Mesothelial cell of epicardium (in vitro differentiated cells): ENCODE data around the gene ZNF330. TPM values are rescaled to one million over a fixed set of nuclear protein-coding genes. Genes with fewer than 3 reads are reported as not detected.
"Not testable (repeated sequence)": the region's sequence is repeated elsewhere in the genome, so short reads cannot be mapped to it uniquely, and the experiment has no call there.

ENCODE experiments used
- DNase-seq, 2 experiments: peaks; one replicate each; pipeline ENCODE4 v3.0.0; 2021; ENCODE audit warnings: low spot score in 2 of 2; ENCODE audit not compliant: unreplicated experiment in 2 of 2
- H3K27ac Mint-ChIP-seq: 2 replicates; pipeline ENCODE4 v1.8.0; 2021; ENCODE audit warnings: mixed read lengths
- H3K27me3 Mint-ChIP-seq: 2 replicates; pipeline ENCODE4 v1.8.0; 2021; ENCODE audit warnings: low read depth, mixed read lengths
- H3K36me3 Mint-ChIP-seq: 2 replicates; pipeline ENCODE4 v1.8.0; 2021; ENCODE audit warnings: mixed read lengths
- H3K4me1 Mint-ChIP-seq: 2 replicates; pipeline ENCODE4 v1.8.0; 2021; ENCODE audit warnings: mixed read lengths
- H3K4me3 Mint-ChIP-seq: 2 replicates; pipeline ENCODE4 v1.8.0; 2021; ENCODE audit warnings: mild to moderate bottlenecking, moderate library complexity, mixed read lengths
- H3K9me3 Mint-ChIP-seq: 2 replicates; pipeline ENCODE4 v1.8.0; 2021; ENCODE audit warnings: mixed read lengths
- CTCF ChIP-seq: fragments of 200-600 bp; sonication (generic); IDR thresholded peaks from one replicate; pipeline ENCODE4 v1.5.0; 2021; ENCODE audit warnings: antibody characterized with exemption; ENCODE audit not compliant: unreplicated experiment
- total RNA-seq: library from RNA; stranded (reverse); gene quantifications from 3 replicates; pipeline ENCODE4 v1.2.1, GENCODE V29; 2021

Gene ZNF330
- total RNA-seq: 35.5 to 43.8 TPM (median 39.1 TPM) in 3 replicates

GRCh38 chr4:141220691-141221659 is at the start of gene ZNF330:
Gene ZNF330, plus strand, starts transcription at chr4:141220895. Its CDS starts 1,477 bp downstream, at chr4:141222372.
- Mint-ChIP-seq H3K27ac (peak within 1 kb of the TSS; percentile 98), H3K27me3 (no peaks in the 10 kb centered on the region), H3K4me1 (peaks cover 50% of the 10 kb centered on the region), H3K36me3 (peaks cover 13% of the 10 kb centered on the region), H3K9me3 (no peaks in the 10 kb centered on the region), H3K4me3 (peak within 1 kb of the TSS; percentile 98)
- TF ChIP-seq CTCF: no peak
- DNase-seq: peak; percentile 83 to 99

GRCh38 chr4:141174457-141174856 is 46.2 kb upstream of the ZNF330 start:
- H3K27me3 Mint-ChIP-seq: peaks cover 11% of the 10 kb centered on the region
- H3K9me3 Mint-ChIP-seq: peaks cover 4% of the 10 kb centered on the region
- DNase-seq: no peak
- no peak overlapping the region for H3K4me3 Mint-ChIP-seq
- no peak overlapping the region for H3K27ac Mint-ChIP-seq
- no peaks in the 10 kb centered on the region for H3K36me3 Mint-ChIP-seq
- H3K4me1 Mint-ChIP-seq: peaks cover 1% of the 10 kb centered on the region
- TF ChIP-seq CTCF: no peak

- no peak for DNase-seq
- Mint-ChIP-seq H3K4me3 (no peak overlapping the region), H3K9me3 (peaks cover 4% of the 10 kb centered on the region), H3K27me3 (peaks cover 10% of the 10 kb centered on the region), H3K4me1 (peaks cover 8% of the 10 kb centered on the region), H3K27ac (no peak overlapping the region), H3K36me3 (no peaks in the 10 kb centered on the region)
- TF ChIP-seq CTCF: no peak
These were observed 43.5 kb upstream of the ZNF330 start for GRCh38 chr4:141177171-141177570.

DNA sequence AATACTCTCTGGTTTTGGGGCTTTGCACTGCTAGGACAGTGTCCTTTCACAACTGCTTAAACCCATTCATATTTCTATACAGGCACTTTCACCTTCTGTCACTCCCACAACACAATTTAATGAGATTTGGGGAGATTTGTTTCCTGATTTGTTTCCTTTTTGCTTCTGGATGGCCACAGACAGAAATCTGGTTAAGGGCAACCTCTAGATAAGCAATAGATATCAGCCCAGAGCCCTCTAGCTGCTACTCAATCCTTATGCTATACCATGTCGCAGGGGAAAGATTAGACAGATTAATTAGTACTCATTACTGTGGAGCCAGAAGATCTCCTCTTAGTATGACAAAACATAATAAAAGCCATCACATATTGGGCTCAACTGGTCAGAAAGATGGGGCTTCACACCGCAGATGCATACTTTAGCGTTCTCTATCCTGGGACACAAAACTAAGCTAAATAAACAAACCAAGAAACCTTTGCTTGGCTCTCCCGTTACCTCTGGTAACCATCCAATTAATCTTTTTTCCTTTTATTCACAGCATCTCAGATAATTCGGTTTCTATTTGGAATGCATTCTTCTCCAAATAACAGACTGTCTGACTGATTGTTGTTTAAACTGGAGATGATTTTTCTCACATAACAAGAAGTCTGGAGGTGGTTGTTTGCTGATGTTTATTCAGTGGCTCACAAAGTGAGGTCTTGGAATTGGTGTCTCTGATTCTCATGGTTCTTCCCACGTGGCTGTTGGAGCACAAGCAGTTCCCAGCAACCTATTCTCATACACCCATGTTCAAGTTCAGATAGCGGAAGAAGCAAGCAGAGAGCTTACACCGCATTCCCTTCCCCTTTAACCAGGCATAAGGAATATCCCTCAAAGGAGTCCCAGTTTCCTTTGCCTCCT is 41.0 kb upstream of the ZNF330 start:
- peaks cover 10% of the 10 kb centered on the region for H3K9me3 Mint-ChIP-seq
- no peak overlapping the region for H3K4me3 Mint-ChIP-seq
- peaks cover 8% of the 10 kb centered on the region for H3K4me1 Mint-ChIP-seq
- H3K27ac Mint-ChIP-seq: no peak overlapping the region
- no peaks in the 10 kb centered on the region for H3K36me3 Mint-ChIP-seq
- TF ChIP-seq CTCF: no peak
- peaks cover 16% of the 10 kb centered on the region for H3K27me3 Mint-ChIP-seq
- no peak for DNase-seq

DNA sequence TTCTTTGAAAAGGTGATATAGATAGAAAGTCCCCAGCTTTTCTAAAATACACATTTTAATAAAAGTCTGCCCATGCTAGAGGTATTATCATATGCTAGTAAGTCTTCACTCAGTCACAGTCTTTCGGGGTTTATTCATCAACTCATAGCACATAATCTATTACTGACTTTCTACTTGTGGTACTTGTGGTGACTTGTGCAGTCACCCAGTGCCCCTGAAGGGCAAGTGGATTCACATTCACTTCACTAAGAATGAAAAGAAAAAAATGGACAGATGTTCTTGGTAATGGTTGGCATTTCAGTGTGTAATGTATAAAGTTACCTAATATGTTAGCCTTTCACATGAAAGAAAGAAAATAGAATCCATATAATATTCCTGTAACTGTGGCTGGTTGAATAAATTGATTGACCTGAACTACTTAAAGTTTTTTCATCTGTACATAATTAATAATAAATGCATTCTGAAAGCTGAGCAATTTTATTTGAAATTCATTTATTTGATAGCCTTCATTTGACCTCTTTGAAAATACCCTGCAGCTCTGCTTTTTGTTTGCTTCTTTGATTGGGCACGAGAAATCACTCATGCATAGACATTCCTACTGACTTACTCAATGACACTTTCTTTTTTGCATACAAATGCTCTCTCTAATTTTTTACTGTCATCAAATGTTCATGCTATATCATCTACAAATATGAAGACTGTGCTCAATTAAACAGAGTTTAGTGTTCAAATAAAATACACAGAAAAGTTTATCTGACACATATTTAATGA is 39.5 kb upstream of the ZNF330 start:
- Mint-ChIP-seq H3K4me1 (peaks cover 8% of the 10 kb centered on the region), H3K4me3 (no peak overlapping the region), H3K27me3 (peaks cover 23% of the 10 kb centered on the region), H3K27ac (no peak overlapping the region), H3K9me3 (peaks cover 17% of the 10 kb centered on the region), H3K36me3 (no peaks in the 10 kb centered on the region)
- no peak for DNase-seq
- no peak for TF ChIP-seq CTCF

- not testable (repeated sequence) for H3K4me3 Mint-ChIP-seq, H3K36me3 Mint-ChIP-seq, H3K4me1 Mint-ChIP-seq, DNase-seq, H3K27ac Mint-ChIP-seq
- Mint-ChIP-seq H3K27me3 (peaks cover 35% of the 10 kb centered on the region), H3K9me3 (peaks cover 17% of the 10 kb centered on the region)
These were observed 37.2 kb upstream of the ZNF330 start for GRCh38 chr4:141183491-141183890.
